ENCODE data around the gene PTH2R.

DNA sequence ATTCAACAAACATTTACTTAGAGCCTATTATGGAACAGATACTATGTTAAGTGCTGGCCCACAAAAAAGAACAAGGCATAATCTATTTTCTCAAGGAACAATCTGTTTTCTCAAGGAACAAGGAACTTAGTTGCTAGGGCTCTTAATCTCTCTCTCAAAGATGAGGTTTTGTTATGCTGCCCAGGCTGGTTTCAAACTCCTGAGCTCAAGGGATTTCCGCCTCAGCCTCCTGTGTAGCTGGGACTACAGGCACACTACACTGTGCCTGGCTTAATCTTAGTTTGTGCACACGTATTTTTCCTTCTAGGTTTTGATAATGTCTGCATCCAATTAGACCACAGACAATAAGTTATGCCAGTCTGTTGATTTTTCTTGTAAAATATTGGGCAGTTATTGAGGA, 89.5 kb downstream of the PTH2R start:
- TF ChIP-seq, protein P1, sequence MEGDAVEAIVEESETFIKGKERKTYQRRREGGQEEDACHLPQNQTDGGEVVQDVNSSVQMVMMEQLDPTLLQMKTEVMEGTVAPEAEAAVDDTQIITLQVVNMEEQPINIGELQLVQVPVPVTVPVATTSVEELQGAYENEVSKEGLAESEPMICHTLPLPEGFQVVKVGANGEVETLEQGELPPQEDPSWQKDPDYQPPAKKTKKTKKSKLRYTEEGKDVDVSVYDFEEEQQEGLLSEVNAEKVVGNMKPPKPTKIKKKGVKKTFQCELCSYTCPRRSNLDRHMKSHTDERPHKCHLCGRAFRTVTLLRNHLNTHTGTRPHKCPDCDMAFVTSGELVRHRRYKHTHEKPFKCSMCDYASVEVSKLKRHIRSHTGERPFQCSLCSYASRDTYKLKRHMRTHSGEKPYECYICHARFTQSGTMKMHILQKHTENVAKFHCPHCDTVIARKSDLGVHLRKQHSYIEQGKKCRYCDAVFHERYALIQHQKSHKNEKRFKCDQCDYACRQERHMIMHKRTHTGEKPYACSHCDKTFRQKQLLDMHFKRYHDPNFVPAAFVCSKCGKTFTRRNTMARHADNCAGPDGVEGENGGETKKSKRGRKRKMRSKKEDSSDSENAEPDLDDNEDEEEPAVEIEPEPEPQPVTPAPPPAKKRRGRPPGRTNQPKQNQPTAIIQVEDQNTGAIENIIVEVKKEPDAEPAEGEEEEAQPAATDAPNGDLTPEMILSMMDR (IDR thresholded peaks at IDR 0.05; ENCODE audit: insufficient read depth, low read length, poor library complexity, severe bottlenecking) = no peak
- TF ChIP-seq EZH2phosphoT487 (conservative IDR thresholded peaks at IDR 0.05; ENCODE audit: low read length) = no peak
